Activated T-cell treated with anti-CD3 and anti-CD28 coated beads, Interleukin-2, amount 50 U/mL, for 4 hours (primary cell): ENCODE measurements around the gene ZC3H12D. TPM values are rescaled to one million over a fixed set of nuclear protein-coding genes. Genes with fewer than 3 reads are reported as not detected.

Experiments used
- ATAC-seq, 2 donors: fragments of 200-7000 bp; cut with Tn5 transposase; one replicate each; pipeline ENCODE4 v1.10.0; 2021
- DNase-seq: peaks from one replicate; pipeline ENCODE4 v3.0.0-alpha.2; 2020
- H3K27me3 Mint-ChIP-seq: one replicate; pipeline ENCODE4 v1.8.0; 2021; ENCODE audit warnings: low read depth, mixed read lengths
- H3K36me3 Mint-ChIP-seq: one replicate; pipeline ENCODE4 v1.8.0; 2022; ENCODE audit warnings: mixed read lengths; ENCODE audit not compliant: insufficient read depth
- H3K4me1 Mint-ChIP-seq: one replicate; pipeline ENCODE4 v1.8.0; 2021; ENCODE audit warnings: low read depth, mixed read lengths
- H3K4me3 Mint-ChIP-seq: one replicate; pipeline ENCODE4 v1.8.0; 2021; ENCODE audit warnings: mild to moderate bottlenecking, moderate library complexity, mixed read lengths
- H3K9me3 Mint-ChIP-seq: one replicate; pipeline ENCODE4 v1.8.0; 2021; ENCODE audit warnings: mixed read lengths
- total RNA-seq, 3 donors: library from RNA; stranded (reverse); gene quantifications; one replicate each; pipeline ENCODE4 v1.2.1, GENCODE V29; 2021

ZC3H12D gene
- total RNA-seq, 3 donors from 2014 or later, result 22.2 to 51.5 (median 42.5) TPM

GRCh38 chr6:149458806-149459205 is 26.0 kb downstream of the ZC3H12D start:
- ATAC-seq (no peak), DNase-seq (no peak)
- no peak overlapping the region for H3K4me3 Mint-ChIP-seq
- H3K9me3 Mint-ChIP-seq, result no peaks in the 10 kb centered on the region
- peaks cover 19% of the 10 kb centered on the region for H3K4me1 Mint-ChIP-seq
- peaks cover 45% of the 10 kb centered on the region for H3K36me3 Mint-ChIP-seq
- no peaks in the 10 kb centered on the region for H3K27me3 Mint-ChIP-seq

GRCh38 chr6:149458196-149458595 is 26.6 kb downstream of the ZC3H12D start:
- Mint-ChIP-seq H3K4me1 (peaks cover 13% of the 10 kb centered on the region), H3K27me3 (no peaks in the 10 kb centered on the region), H3K4me3 (no peak overlapping the region), H3K9me3 (no peaks in the 10 kb centered on the region), H3K36me3 (peaks cover 40% of the 10 kb centered on the region)
- ATAC-seq (peak; percentile 31 to 45), DNase-seq (no peak)

GRCh38 chr6:149457316-149457884 is 27.4 kb downstream of the ZC3H12D start:
- Mint-ChIP-seq H3K4me1 (peaks cover 10% of the 10 kb centered on the region), H3K9me3 (no peaks in the 10 kb centered on the region), H3K27me3 (no peaks in the 10 kb centered on the region), H3K4me3 (no peak overlapping the region), H3K36me3 (peaks cover 32% of the 10 kb centered on the region)
- DNase-seq (no peak), ATAC-seq (no peak)

- Mint-ChIP-seq H3K4me1 (peaks cover 10% of the 10 kb centered on the region), H3K36me3 (peaks cover 25% of the 10 kb centered on the region), H3K4me3 (no peak overlapping the region), H3K9me3 (no peaks in the 10 kb centered on the region), H3K27me3 (no peaks in the 10 kb centered on the region)
- DNase-seq (no peak), ATAC-seq (no peak)
These were observed 28.3 kb downstream of the ZC3H12D start for GRCh38 chr6:149456311-149457021.

GRCh38 chr6:149455031-149455732 is 29.6 kb downstream of the ZC3H12D start:
- DNase-seq, result no peak
- ATAC-seq, result no peak
- H3K36me3 Mint-ChIP-seq, result peaks cover 20% of the 10 kb centered on the region
- H3K9me3 Mint-ChIP-seq, result no peaks in the 10 kb centered on the region
- peaks cover 10% of the 10 kb centered on the region for H3K4me1 Mint-ChIP-seq
- H3K4me3 Mint-ChIP-seq, result no peak overlapping the region
- no peaks in the 10 kb centered on the region for H3K27me3 Mint-ChIP-seq

- ATAC-seq, result no peak
- Mint-ChIP-seq H3K36me3 (peaks cover 16% of the 10 kb centered on the region), H3K4me1 (peaks cover 10% of the 10 kb centered on the region), H3K27me3 (no peaks in the 10 kb centered on the region), H3K9me3 (no peaks in the 10 kb centered on the region), H3K4me3 (no peak overlapping the region)
- DNase-seq, result no peak
These were observed 30.4 kb downstream of the ZC3H12D start for GRCh38 chr6:149454346-149454848.

- H3K9me3 Mint-ChIP-seq, result no peaks in the 10 kb centered on the region
- no peak for ATAC-seq
- no peaks in the 10 kb centered on the region for H3K27me3 Mint-ChIP-seq
- peaks cover 11% of the 10 kb centered on the region for H3K36me3 Mint-ChIP-seq
- peaks cover 5% of the 10 kb centered on the region for H3K4me1 Mint-ChIP-seq
- no peak for DNase-seq
- H3K4me3 Mint-ChIP-seq, result no peak overlapping the region
These were observed 31.0 kb downstream of the ZC3H12D start for GRCh38 chr6:149453597-149454345.

- H3K4me1 Mint-ChIP-seq, result no peaks in the 10 kb centered on the region
- H3K27me3 Mint-ChIP-seq, result no peaks in the 10 kb centered on the region
- no peak overlapping the region for H3K4me3 Mint-ChIP-seq
- no peak for DNase-seq
- no peaks in the 10 kb centered on the region for H3K9me3 Mint-ChIP-seq
- ATAC-seq, result no peak
- peaks cover 14% of the 10 kb centered on the region for H3K36me3 Mint-ChIP-seq
These were observed 32.5 kb downstream of the ZC3H12D start for GRCh38 chr6:149452037-149452939.

- H3K27me3 Mint-ChIP-seq, result no peaks in the 10 kb centered on the region
- no peaks in the 10 kb centered on the region for H3K4me1 Mint-ChIP-seq
- no peaks in the 10 kb centered on the region for H3K9me3 Mint-ChIP-seq
- H3K36me3 Mint-ChIP-seq, result peaks cover 11% of the 10 kb centered on the region
- H3K4me3 Mint-ChIP-seq, result no peak overlapping the region
- peak; percentile 5 to 49 for ATAC-seq
- DNase-seq, result no peak
These were observed 33.3 kb downstream of the ZC3H12D start for GRCh38 chr6:149451376-149452036.

- no peak overlapping the region for H3K4me3 Mint-ChIP-seq
- no peaks in the 10 kb centered on the region for H3K9me3 Mint-ChIP-seq
- no peak for DNase-seq
- peaks cover 11% of the 10 kb centered on the region for H3K36me3 Mint-ChIP-seq
- H3K27me3 Mint-ChIP-seq, result no peaks in the 10 kb centered on the region
- H3K4me1 Mint-ChIP-seq, result no peaks in the 10 kb centered on the region
- peak; percentile 18 to 29 for ATAC-seq
These were observed 34.0 kb downstream of the ZC3H12D start for GRCh38 chr6:149450679-149451375.

- DNase-seq (no peak), ATAC-seq (no peak)
- Mint-ChIP-seq H3K27me3 (no peaks in the 10 kb centered on the region), H3K4me3 (no peak overlapping the region), H3K4me1 (no peaks in the 10 kb centered on the region), H3K9me3 (no peaks in the 10 kb centered on the region), H3K36me3 (peaks cover 11% of the 10 kb centered on the region)
These were observed 34.8 kb downstream of the ZC3H12D start for GRCh38 chr6:149449831-149450678.
